ENCODE results near the gene GTF3C5.

- TF ChIP-seq, protein P1, sequence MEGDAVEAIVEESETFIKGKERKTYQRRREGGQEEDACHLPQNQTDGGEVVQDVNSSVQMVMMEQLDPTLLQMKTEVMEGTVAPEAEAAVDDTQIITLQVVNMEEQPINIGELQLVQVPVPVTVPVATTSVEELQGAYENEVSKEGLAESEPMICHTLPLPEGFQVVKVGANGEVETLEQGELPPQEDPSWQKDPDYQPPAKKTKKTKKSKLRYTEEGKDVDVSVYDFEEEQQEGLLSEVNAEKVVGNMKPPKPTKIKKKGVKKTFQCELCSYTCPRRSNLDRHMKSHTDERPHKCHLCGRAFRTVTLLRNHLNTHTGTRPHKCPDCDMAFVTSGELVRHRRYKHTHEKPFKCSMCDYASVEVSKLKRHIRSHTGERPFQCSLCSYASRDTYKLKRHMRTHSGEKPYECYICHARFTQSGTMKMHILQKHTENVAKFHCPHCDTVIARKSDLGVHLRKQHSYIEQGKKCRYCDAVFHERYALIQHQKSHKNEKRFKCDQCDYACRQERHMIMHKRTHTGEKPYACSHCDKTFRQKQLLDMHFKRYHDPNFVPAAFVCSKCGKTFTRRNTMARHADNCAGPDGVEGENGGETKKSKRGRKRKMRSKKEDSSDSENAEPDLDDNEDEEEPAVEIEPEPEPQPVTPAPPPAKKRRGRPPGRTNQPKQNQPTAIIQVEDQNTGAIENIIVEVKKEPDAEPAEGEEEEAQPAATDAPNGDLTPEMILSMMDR (IDR thresholded peaks at IDR 0.05), result no peak
- TF ChIP-seq POLR2A (IDR thresholded peaks at IDR 0.05), result no peak
- no peak for TF ChIP-seq EP300 (IDR thresholded peaks at IDR 0.05)
Measured at GRCh38 chr9:133035669-133036068, 4.9 kb downstream of the GTF3C5 start.

Data from stomach (tissue), 4 donors.